Stimulated activated CD8-positive, alpha-beta memory T cell treated with anti-CD3 and anti-CD28 coated beads, Interleukin-15, amount 100 ng/mL, for 48 hours (primary cell): Measurements from ENCODE around the gene MCF2L2.

Experiments used
- DNase-seq, 2 donors: peaks; one replicate each; pipeline ENCODE4 v3.0.0-alpha.2; 2020; ENCODE audit warnings: low read depth in 2 of 2

The MCF2L2 gene

GRCh38 chr3:183327343-183327742, 101.1 kb downstream of the MCF2L2 start:
- no peak for DNase-seq

- DNase-seq, result no peak
These were observed 104.3 kb downstream of the MCF2L2 start for GRCh38 chr3:183324083-183324482.

- DNase-seq, result no peak
These were observed 109.0 kb downstream of the MCF2L2 start for GRCh38 chr3:183319371-183319770.

- DNase-seq, result no peak
These were observed 109.5 kb downstream of the MCF2L2 start for GRCh38 chr3:183318877-183319276.

GRCh38 chr3:183317886-183318865, 110.2 kb downstream of the MCF2L2 start:
- no peak for DNase-seq

- no peak for DNase-seq
These were observed 111.1 kb downstream of the MCF2L2 start for GRCh38 chr3:183317271-183317670.

GRCh38 chr3:183315739-183316138, 112.7 kb downstream of the MCF2L2 start:
- DNase-seq, result no peak

- DNase-seq, result no peak
These were observed 114.7 kb downstream of the MCF2L2 start for GRCh38 chr3:183313764-183314163.

- DNase-seq, result no peak
These were observed 115.1 kb downstream of the MCF2L2 start for GRCh38 chr3:183313351-183313750.

- DNase-seq, result no peak
These were observed 116.0 kb downstream of the MCF2L2 start for GRCh38 chr3:183312433-183312832.

GRCh38 chr3:183310936-183311335, 117.5 kb downstream of the MCF2L2 start:
- DNase-seq, result no peak

GRCh38 chr3:183309276-183309675, 119.1 kb downstream of the MCF2L2 start:
- no peak for DNase-seq

GRCh38 chr3:183308751-183309150, 119.7 kb downstream of the MCF2L2 start:
- no peak for DNase-seq

- DNase-seq, result no peak
These were observed 120.7 kb downstream of the MCF2L2 start for GRCh38 chr3:183307749-183308148.

- DNase-seq, result peak; percentile 50 to 53
These were observed 121.4 kb downstream of the MCF2L2 start for GRCh38 chr3:183306798-183307671.

- no peak for DNase-seq
These were observed 124.7 kb downstream of the MCF2L2 start for GRCh38 chr3:183303690-183304089.

- no peak for DNase-seq
These were observed 126.4 kb downstream of the MCF2L2 start for GRCh38 chr3:183301937-183302580.

- no peak for DNase-seq
These were observed 127.3 kb downstream of the MCF2L2 start for GRCh38 chr3:183300996-183301562.

- DNase-seq, result no peak
These were observed 128.4 kb downstream of the MCF2L2 start for GRCh38 chr3:183299976-183300375.

- no peak for DNase-seq
These were observed 129.7 kb downstream of the MCF2L2 start for GRCh38 chr3:183298701-183299153.

GRCh38 chr3:183296944-183297343, 131.5 kb downstream of the MCF2L2 start:
- DNase-seq, result no peak

- no peak for DNase-seq
These were observed 133.2 kb downstream of the MCF2L2 start for GRCh38 chr3:183295211-183295610.
